Neuronal stem cell (in vitro differentiated cells): ENCODE measurements around the gene ACKR3.

Source experiments
- DNase-seq: peaks from one replicate; pipeline ENCODE4 v3.0.0-alpha.2; 2013; ENCODE audit warnings: low spot score
- H2AFZ ChIP-seq: one replicate; pipeline ENCODE4 v1.6.1; 2013; ENCODE audit warnings: mild to moderate bottlenecking, low read length, inconsistent platforms
- H2AK5ac ChIP-seq: 2 replicates; pipeline ENCODE4 v1.6.1; 2013; ENCODE audit warnings: low read depth, mild to moderate bottlenecking, inconsistent platforms, low read length, moderate library complexity, mixed read lengths
- H2BK120ac ChIP-seq: 2 replicates; pipeline ENCODE4 v1.6.1; 2013; ENCODE audit warnings: low read depth, mild to moderate bottlenecking, inconsistent platforms, low read length, moderate library complexity, mixed read lengths
- H2BK12ac ChIP-seq: one replicate; pipeline ENCODE4 v1.6.1; 2013; ENCODE audit warnings: low read length, inconsistent platforms
- H2BK15ac ChIP-seq: 2 replicates; pipeline ENCODE4 v1.6.1; 2013; ENCODE audit warnings: mild to moderate bottlenecking, low read length, inconsistent platforms, mixed read lengths
- H2BK5ac ChIP-seq: one replicate; pipeline ENCODE4 v1.6.1; 2013; ENCODE audit warnings: inconsistent platforms, mild to moderate bottlenecking, low read length, moderate library complexity
- H3K14ac ChIP-seq: one replicate; pipeline ENCODE4 v1.6.1; 2013; ENCODE audit warnings: low read length, inconsistent platforms
- H3K18ac ChIP-seq: 2 replicates; pipeline ENCODE4 v1.6.1; 2013; ENCODE audit warnings: low read length, inconsistent platforms
- H3K23ac ChIP-seq: 2 replicates; pipeline ENCODE4 v1.6.1; 2013; ENCODE audit warnings: low read depth, mild to moderate bottlenecking, mixed read lengths, low read length, inconsistent platforms; ENCODE audit not compliant: poor library complexity
- H3K27ac ChIP-seq: replicated peaks from 3 replicates; pipeline ENCODE4 v1.5.1; 2013; ENCODE audit warnings: low read length, inconsistent platforms
- H3K27me3 ChIP-seq, 3 experiments: 2 replicates each; pipeline ENCODE4 v1.6.1; 2013; ENCODE audit warnings: low read length in 3 of 3, mild to moderate bottlenecking in 2 of 3, inconsistent platforms in 1 of 3, low read depth in 1 of 3, mixed read lengths in 1 of 3, moderate library complexity in 1 of 3; ENCODE audit not compliant: control insufficient read depth in 3 of 3, insufficient read depth in 3 of 3
- H3K36me3 ChIP-seq, 2 donors: replicated peaks in 1 of 2; 2 replicates each; pipeline ENCODE4 v1.6.1; 2013; ENCODE audit warnings: low read length in 2 of 2; ENCODE audit not compliant: control insufficient read depth in 2 of 2, insufficient read depth in 2 of 2
- H3K4ac ChIP-seq: 2 replicates; pipeline ENCODE4 v1.6.1; 2013; ENCODE audit warnings: inconsistent platforms, mild to moderate bottlenecking, low read length, moderate library complexity
- H3K4me1 ChIP-seq, 2 donors: 1 replicate in 1 of 2; 2 replicates in 1 of 2; pipeline ENCODE4 v1.6.1; 2013; ENCODE audit warnings: low read length in 2 of 2, low read depth in 1 of 2; ENCODE audit not compliant: control insufficient read depth in 2 of 2, insufficient read depth in 1 of 2
- H3K4me2 ChIP-seq: one replicate; pipeline ENCODE4 v1.6.1; 2013; ENCODE audit warnings: mild to moderate bottlenecking, low read length, inconsistent platforms; ENCODE audit not compliant: insufficient read depth, poor library complexity, severe bottlenecking
- H3K4me3 ChIP-seq, 2 donors: 2 replicates each; pipeline ENCODE4 v1.5.1; 2013; ENCODE audit warnings: low read length in 2 of 2, mild to moderate bottlenecking in 2 of 2, inconsistent platforms in 1 of 2, moderate library complexity in 1 of 2
- H3K79me1 ChIP-seq: one replicate; pipeline ENCODE4 v1.6.1; 2013; ENCODE audit warnings: low read depth, mild to moderate bottlenecking, inconsistent platforms, low read length, moderate library complexity
- H3K9ac ChIP-seq: one replicate; pipeline ENCODE4 v1.6.1; 2013; ENCODE audit warnings: mild to moderate bottlenecking, low read depth, low read length, inconsistent platforms; ENCODE audit not compliant: poor library complexity
- H3K9me3 ChIP-seq, 2 donors: replicated peaks in 1 of 2; 2 replicates each; pipeline versions ENCODE3 to v1.6.1; 2013; ENCODE audit warnings: low read length in 2 of 2, mild to moderate bottlenecking in 2 of 2, inconsistent platforms in 1 of 2, low read depth in 1 of 2, mixed read lengths in 1 of 2, moderate library complexity in 1 of 2; ENCODE audit not compliant: control insufficient read depth in 2 of 2, insufficient read depth in 1 of 2
- H4K8ac ChIP-seq: one replicate; pipeline ENCODE4 v1.6.1; 2013; ENCODE audit warnings: low read depth, mild to moderate bottlenecking, inconsistent platforms, low read length, moderate library complexity
- H4K91ac ChIP-seq: one replicate; pipeline ENCODE4 v1.6.1; 2013; ENCODE audit warnings: low read length, low read depth, mild to moderate bottlenecking, inconsistent platforms; ENCODE audit not compliant: poor library complexity
- WGBS, 2 donors: extraction: QIAGEN DNeasy Blood & Tissue Kit; methylation state at CpG; one replicate each; pipeline ENCODE4 v1.1.7; 2013; ENCODE audit warnings: missing lambda C conversion rate in 2 of 2, mixed read lengths in 1 of 2; ENCODE audit not compliant: insufficient read length in 2 of 2, insufficient replicate concordance in 1 of 2; ENCODE audit errors: extremely low coverage in 2 of 2; 5-methylcytosine and 5-hydroxymethylcytosine counted together

The ACKR3 gene

GRCh38 chr2:236526455-236527158 lies 43.0 kb upstream of the ACKR3 start:
- H3K27me3 ChIP-seq, result peaks cover 0 to 11% (median 0%) of the 10 kb centered on the region in 3 experiments
- H2AFZ ChIP-seq, result no peak overlapping the region
- H3K36me3 ChIP-seq, result no peaks in the 10 kb centered on the region
- peak overlapping the region; percentile 11 for H3K18ac ChIP-seq
- no peak overlapping the region for H4K8ac ChIP-seq
- H3K9ac ChIP-seq, result no peak overlapping the region
- no peak overlapping the region for H3K4me2 ChIP-seq
- H3K4me3 ChIP-seq, result no peak overlapping the region
- DNase-seq, result no peak
- H2BK5ac ChIP-seq, result no peak overlapping the region
- no peaks in the 10 kb centered on the region for H3K4me1 ChIP-seq
- H3K4ac ChIP-seq, result no peak overlapping the region
- no peak overlapping the region for H2BK120ac ChIP-seq
- H2AK5ac ChIP-seq, result no peak overlapping the region
- H3K79me1 ChIP-seq, result no peaks in the 10 kb centered on the region
- no peak overlapping the region for H2BK12ac ChIP-seq
- H3K27ac ChIP-seq, result no peak overlapping the region
- no CpG with 5 or more reads among the region's 14 CpGs for WGBS, 2 donors
- no peaks in the 10 kb centered on the region for H3K9me3 ChIP-seq
- no peak overlapping the region for H4K91ac ChIP-seq
- H2BK15ac ChIP-seq, result no peak overlapping the region
- no peak overlapping the region for H3K23ac ChIP-seq
- no peak overlapping the region for H3K14ac ChIP-seq

- no peaks in the 10 kb centered on the region for H3K79me1 ChIP-seq
- no peak overlapping the region for H3K27ac ChIP-seq
- no peaks in the 10 kb centered on the region for H3K9me3 ChIP-seq
- no peak overlapping the region for H2AK5ac ChIP-seq
- H3K18ac ChIP-seq, result no peak overlapping the region
- no peak overlapping the region for H3K23ac ChIP-seq
- H3K14ac ChIP-seq, result no peak overlapping the region
- no peaks in the 10 kb centered on the region for H3K4me1 ChIP-seq
- no peak for DNase-seq
- no peak overlapping the region for H3K9ac ChIP-seq
- no peak overlapping the region for H2BK12ac ChIP-seq
- H4K8ac ChIP-seq, result no peak overlapping the region
- H2BK120ac ChIP-seq, result no peak overlapping the region
- peaks cover 0 to 12% (median 0%) of the 10 kb centered on the region in 3 experiments for H3K27me3 ChIP-seq
- H4K91ac ChIP-seq, result no peak overlapping the region
- peak overlapping the region; percentile 2 for H2AFZ ChIP-seq
- WGBS, 2 donors, result no CpG with 5 or more reads among the region's 9 CpGs
- no peak overlapping the region for H3K4ac ChIP-seq
- H2BK15ac ChIP-seq, result no peak overlapping the region
- H3K4me2 ChIP-seq, result no peak overlapping the region
- H3K36me3 ChIP-seq, result no peaks in the 10 kb centered on the region
- H3K4me3 ChIP-seq, result no peak overlapping the region
- no peak overlapping the region for H2BK5ac ChIP-seq
Observed at GRCh38 chr2:236527159-236527630, 42.4 kb upstream of the ACKR3 start.

- no peak overlapping the region for H3K9ac ChIP-seq
- no peak overlapping the region for H3K4ac ChIP-seq
- no CpG with 5 or more reads among the region's 4 CpGs for WGBS, 2 donors
Observed at GRCh38 chr2:236529606-236530005, 40.0 kb upstream of the ACKR3 start.

GRCh38 chr2:236530512-236530911 lies 39.1 kb upstream of the ACKR3 start:
- H3K27me3 ChIP-seq, result peaks cover 0 to 18% (median 0%) of the 10 kb centered on the region in 3 experiments
- H4K8ac ChIP-seq, result no peak overlapping the region
- no peak overlapping the region for H3K4ac ChIP-seq
- H3K23ac ChIP-seq, result no peak overlapping the region
- H2AFZ ChIP-seq, result no peak overlapping the region
- no peaks in the 10 kb centered on the region for H3K9me3 ChIP-seq
- H3K4me3 ChIP-seq, result no peak overlapping the region
- no peaks in the 10 kb centered on the region for H3K79me1 ChIP-seq
- no peak overlapping the region for H2BK15ac ChIP-seq
- no CpG with 5 or more reads among the region's 1 CpG for WGBS, 2 donors
- no peaks in the 10 kb centered on the region for H3K4me1 ChIP-seq
- no peak overlapping the region for H2AK5ac ChIP-seq
- H3K4me2 ChIP-seq, result no peak overlapping the region
- no peaks in the 10 kb centered on the region for H3K36me3 ChIP-seq
- no peak overlapping the region for H4K91ac ChIP-seq
- H3K18ac ChIP-seq, result no peak overlapping the region
- H3K27ac ChIP-seq, result no peak overlapping the region
- no peak overlapping the region for H2BK12ac ChIP-seq
- no peak overlapping the region for H2BK120ac ChIP-seq
- H2BK5ac ChIP-seq, result no peak overlapping the region
- no peak for DNase-seq
- no peak overlapping the region for H3K14ac ChIP-seq
- H3K9ac ChIP-seq, result no peak overlapping the region

More at GRCh38 chr2:236529606-236530005, 40.0 kb upstream of the ACKR3 start:
- no peak for DNase-seq
- Histone ChIP-seq H3K23ac (no peak overlapping the region), H2BK15ac (no peak overlapping the region), H3K27ac (no peak overlapping the region), H4K8ac (no peak overlapping the region), H3K14ac (no peak overlapping the region), H2AFZ (no peak overlapping the region), H3K36me3 (no peaks in the 10 kb centered on the region), H3K18ac (no peak overlapping the region), H2BK12ac (no peak overlapping the region), H3K79me1 (no peaks in the 10 kb centered on the region), H3K4me2 (no peak overlapping the region), H3K27me3 (peaks cover 0 to 11% (median 0%) of the 10 kb centered on the region in 3 experiments), H2AK5ac (no peak overlapping the region), H4K91ac (no peak overlapping the region), H3K4me1 (no peaks in the 10 kb centered on the region), H3K9me3 (no peaks in the 10 kb centered on the region), H3K4me3 (no peak overlapping the region), H2BK120ac (no peak overlapping the region), H2BK5ac (no peak overlapping the region)
